GM15510 (cell line): ENCODE results near the gene SFXN2.
A peak's percentile ranks its signal among the peaks of the same experiment; 100 is the strongest.

Experiments
- POLR2A ChIP-seq: IDR thresholded peaks from 3 replicates; pipeline ENCODE4 v1.6.1; 2011; ENCODE audit warnings: borderline replicate concordance; ENCODE audit not compliant: insufficient read length; ENCODE audit errors: extremely low read depth

Gene SFXN2, protein sequence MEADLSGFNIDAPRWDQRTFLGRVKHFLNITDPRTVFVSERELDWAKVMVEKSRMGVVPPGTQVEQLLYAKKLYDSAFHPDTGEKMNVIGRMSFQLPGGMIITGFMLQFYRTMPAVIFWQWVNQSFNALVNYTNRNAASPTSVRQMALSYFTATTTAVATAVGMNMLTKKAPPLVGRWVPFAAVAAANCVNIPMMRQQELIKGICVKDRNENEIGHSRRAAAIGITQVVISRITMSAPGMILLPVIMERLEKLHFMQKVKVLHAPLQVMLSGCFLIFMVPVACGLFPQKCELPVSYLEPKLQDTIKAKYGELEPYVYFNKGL

DNA sequence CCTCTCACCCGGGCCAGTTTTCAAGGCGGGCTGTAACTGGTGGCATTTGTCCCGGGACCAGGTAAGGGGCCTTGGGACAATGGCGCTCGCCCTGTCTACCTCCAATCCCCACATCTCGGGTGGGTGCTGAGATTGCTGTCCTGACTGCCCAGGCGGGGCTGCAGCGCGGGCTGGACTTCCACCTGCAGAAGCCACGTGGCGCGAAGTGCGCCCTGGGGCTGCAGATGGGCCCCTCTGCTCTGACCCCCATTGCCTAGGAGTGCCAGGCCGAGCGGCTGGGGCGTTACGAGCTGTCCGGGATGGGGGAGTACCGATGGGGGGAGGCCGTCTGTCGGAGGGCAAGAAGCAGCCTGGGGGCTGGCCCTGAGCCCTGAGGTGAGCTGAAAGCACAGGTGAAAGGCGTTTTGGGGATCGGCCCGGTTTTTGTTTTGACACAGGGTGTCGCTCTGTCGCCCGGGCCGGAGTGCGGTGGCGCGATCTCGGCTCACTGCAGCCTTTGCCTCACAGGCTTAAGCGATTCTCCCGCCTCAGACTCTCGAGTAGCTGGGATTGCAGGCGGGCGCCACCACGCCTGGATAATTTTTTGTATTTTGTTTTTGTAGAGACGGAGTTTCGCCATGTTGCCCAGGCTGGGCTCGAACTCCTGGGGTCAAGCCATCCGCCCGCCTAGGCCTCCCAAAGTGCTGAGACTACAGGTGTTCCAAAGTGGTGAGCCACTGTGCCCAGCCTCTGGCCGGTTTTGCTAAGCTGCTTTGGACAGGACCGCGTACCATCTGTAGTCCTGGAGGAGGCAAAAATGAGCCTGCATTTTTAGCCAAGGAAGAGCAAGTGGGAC lies at the start of gene SFXN2:
Gene SFXN2 (plus strand): TSS at position 16 of the 835 bp plus-strand sequence. CDS start 12,001 bp downstream, outside the sequence.
- peak; percentile 69 for TF ChIP-seq POLR2A

GRCh38 chr10:102665904-102666509 lies 48.4 kb upstream of the SFXN2 start:
- no peak for TF ChIP-seq POLR2A

DNA sequence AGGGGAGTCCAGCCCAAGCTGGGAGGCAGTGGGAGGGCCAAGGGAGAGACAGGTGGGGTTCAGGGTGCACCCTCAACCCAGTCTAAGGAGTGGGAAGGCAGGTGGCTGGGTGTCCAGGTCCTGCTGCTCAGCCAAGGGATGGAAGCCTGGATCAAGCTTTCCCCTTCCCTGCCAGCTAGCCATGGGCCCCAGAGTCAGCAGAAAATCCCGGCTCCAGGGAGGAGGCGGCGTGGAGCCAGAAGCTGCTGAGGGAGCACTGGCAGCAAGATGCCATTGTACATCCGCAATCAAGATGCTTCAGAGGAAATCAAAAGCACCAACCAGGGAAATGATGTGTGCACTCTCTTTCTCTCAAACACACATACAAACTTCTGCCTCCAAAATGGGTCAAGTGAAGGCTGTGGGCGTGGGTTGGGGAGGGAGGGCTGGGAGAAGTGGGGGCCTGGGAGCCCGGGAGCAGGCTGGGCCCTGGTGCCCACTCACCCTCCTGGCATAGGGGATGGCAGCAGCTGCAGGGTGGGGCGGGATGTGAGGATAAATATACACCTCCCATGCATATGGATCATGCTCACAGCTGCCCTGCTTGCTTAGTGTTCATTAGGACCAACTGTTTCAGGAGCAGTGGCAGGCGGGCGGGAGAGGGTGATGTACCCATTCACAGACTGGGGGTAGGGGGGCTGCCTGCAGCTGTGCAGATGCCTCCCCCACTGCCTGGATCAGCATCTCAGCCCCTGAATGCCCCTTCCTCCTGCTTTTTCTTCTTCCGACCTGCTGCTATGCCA lies 45.9 kb upstream of the SFXN2 start:
- no peak for TF ChIP-seq POLR2A

DNA sequence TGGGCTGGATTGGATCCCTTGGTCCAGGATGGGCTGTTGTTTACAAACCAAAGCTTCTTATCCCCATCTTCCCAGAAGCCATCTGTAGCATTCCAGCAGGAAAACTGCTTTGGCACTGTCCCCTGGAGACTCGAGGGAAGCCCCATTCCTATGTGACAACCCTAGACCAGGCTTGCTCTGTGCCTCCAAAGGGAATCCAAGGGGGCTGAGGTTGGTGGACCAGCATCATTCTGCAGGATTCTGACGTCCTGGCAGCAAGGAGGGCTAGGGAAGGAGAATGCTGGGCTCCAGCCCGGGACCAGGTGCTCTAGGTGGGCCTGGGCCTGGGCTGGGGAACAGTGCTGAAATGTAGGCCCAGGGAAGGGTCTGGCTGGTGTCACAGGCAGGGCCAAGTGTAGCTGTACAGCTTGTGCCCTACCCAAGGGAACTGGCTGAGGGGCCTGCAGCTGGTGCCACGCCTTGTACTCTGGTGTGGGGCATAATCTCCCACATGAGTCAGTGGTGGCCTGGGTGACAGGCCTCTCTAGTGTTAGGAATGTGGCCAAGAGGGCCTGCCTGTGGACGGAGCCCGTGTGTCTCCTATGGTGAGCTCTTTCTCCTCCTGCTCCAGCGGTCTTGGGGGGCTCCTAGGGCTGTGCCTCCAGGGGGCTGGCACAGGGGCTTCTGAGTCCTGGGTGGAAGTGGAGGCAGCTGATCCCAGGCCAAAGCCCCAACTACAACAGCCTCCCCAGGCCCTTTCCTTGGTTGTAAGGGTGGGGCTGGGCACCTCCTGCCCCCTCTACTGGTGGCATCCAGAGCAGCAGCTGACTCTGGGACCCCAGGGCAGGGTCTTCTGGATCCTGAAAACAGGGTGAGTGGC lies 45.0 kb upstream of the SFXN2 start:
- TF ChIP-seq POLR2A, result no peak

- TF ChIP-seq POLR2A, result no peak
These were observed 44.3 kb upstream of the SFXN2 start for GRCh38 chr10:102670065-102670670.

- TF ChIP-seq POLR2A, result no peak
These were observed 43.5 kb upstream of the SFXN2 start for GRCh38 chr10:102670871-102671434.

DNA sequence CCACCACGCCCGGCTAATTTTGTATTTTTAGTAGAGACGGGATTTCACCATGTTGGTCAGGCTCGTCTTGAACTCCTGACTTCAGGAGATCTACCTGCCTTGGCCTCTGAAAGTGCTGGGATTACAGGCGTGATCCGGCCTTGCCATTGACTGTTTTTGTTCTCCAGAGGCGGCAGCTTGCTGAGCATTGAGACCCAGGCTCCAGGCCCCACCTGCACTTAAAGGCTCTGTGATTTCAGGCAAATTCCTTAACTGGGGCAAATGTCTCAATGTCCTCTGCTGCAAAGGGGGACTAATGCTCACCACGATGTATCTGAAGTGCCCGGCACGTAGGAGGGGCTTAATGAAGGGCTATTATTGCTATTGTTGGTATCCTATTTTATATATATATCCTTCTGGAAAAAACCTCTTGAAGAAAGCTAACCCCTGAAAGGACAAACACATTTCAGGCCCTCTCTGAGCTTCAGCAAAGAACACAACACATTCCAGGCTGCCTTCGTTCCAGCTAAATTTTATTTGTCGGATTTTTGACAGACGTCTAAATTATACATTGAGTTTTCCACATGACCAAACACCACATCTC lies 41.1 kb upstream of the SFXN2 start:
- TF ChIP-seq POLR2A, result no peak

DNA sequence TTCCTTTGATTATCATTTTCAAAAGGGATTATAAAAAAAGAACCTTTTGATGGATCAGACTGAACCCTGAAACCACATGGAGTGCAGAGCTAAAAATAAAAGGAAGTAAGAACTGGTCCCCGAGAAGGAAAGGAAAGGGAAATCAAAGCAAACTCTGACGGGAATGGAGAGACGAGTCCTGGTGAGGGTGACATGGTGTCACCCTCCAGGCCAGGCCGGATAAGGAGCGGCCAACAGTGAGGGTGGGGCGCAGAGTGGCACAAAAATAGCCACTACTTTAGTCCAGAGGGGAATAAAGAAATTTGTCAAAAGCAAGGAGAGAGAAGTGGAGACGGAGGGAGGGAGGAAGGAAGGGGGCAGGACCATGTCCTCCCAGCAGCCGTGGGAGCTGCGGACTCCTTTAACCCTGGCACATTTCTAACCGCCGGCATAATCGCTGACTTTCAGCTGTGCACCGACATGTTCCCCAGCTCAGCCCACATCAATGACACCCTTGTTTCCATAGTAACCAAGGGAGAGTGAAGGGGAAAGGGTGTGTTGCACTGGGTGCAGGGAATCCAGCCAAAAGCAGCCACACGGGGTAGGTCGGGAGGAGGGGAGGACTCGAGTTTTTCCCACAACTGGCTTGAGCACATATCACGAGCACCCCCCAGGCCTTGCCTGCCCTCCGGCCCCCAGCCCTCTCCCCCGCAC lies 40.5 kb upstream of the SFXN2 start:
- no peak for TF ChIP-seq POLR2A

DNA sequence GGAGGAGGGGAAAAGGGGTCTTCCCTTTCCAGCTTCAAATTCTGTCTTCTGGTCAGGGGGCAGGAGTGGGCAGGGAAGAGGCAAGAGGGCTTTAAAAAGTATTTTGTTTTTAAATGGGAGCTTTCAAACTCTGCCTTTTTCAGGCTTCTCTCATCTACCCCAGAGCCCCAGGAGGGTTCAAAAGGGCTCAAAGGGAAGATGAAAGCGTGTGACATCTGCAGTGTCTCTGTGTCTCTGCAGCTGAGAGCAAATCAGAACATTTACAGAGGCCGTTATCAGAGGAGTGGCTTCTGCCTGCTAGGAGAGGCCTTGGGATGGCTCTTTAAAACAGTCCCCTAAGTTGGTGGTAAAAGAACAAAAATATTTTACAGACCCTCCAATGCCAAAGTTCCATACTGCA lies 39.9 kb upstream of the SFXN2 start:
- TF ChIP-seq POLR2A, result no peak

DNA sequence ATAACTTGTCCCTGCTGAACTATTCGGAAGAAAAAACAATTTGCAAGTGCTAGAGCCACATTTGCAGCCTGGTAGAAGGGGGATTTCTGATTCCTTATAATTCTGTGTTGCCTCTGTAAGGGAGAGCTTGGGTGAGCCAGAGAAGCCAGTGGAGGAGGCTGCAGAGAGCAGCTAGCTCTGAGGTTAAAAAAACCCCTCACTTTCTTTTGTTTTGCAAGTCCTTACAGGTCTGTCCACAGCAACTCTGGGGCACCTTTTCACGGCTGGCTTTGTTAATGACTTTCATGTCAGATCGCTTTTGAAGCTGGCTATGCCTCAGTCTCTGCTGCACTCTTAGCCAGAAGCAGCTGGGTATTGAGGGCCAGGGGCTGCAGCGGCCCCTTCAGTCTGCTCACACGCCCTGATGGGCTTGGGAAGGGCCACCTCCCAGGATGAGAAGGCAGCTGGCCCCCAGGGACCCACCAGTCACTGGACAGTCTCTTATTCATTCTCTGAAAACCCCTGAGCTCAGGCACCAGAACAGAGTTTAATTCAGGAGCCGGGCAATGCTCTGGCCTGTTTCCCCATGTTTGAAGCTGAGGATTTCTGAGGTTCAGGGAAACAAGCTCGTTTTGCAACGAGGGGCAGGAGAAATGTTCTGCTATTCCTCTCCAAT lies 39.3 kb upstream of the SFXN2 start:
- no peak for TF ChIP-seq POLR2A

DNA sequence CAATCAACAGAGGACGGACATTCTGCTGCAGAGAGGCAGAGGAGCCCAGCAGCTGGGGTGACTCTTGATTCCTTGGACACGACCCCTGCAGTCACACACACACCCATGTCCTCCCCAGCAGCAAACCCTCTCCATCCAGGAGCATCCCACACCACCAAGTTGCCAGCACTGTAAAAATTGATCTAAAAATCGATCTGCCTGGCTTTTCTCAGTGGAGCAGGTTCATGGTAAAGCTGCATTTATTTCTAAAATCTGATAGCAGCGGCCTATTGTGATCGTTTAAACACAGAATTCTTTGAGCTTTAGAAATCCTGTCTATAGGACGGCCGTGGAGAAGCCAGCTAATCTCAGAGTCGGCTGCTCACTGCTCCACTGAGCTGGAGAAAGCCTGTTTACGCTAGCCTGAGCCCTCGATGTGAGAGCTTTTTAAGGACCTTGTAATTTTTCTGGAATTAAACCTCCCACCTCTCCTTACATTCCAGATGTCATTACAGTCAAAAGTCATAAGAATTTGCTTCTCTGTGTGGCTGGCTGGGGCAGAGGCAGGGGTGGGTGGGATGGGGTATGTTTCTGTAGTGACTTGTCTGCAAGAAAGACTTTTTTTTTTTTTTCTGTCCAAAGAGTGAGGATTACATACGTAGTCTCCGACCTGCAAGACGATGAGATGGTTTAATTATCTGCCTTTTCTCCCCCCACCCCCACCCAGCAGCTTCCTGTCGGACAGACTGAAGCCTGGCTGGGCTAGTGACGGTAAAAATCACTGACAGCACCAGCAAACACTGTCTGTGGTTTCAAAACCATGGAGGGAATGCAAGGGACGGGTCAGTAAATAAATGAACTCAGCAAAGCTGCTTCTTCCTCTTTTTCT lies 38.5 kb upstream of the SFXN2 start:
- no peak for TF ChIP-seq POLR2A
